Mammary microvascular endothelial cell (primary cell): Measurements from ENCODE around the gene MAGEA6. TPM values are rescaled to one million over a fixed set of nuclear protein-coding genes. Genes with fewer than 3 reads are reported as not detected.

ENCODE experiments used
- total RNA-seq: library from RNA; depleted of rRNA; stranded (reverse); fragments of >200 nt; gene quantifications from 2 replicates; pipeline ENCODE4 v1.2.3, GENCODE V29; 2015

Gene MAGEA6
- not detected in 2 replicates for total RNA-seq

GRCh38 chrX:152769549-152770289 is at the start of gene MAGEA6:
Gene MAGEA6, minus strand, starts transcription at chrX:152769689. Its CDS starts 2,039 bp downstream, at chrX:152767650.

GRCh38 chrX:152758918-152759317 is 10.6 kb downstream of the MAGEA6 start, which contains the start of gene CSAG3:
Gene CSAG3, plus strand, starts transcription at chrX:152759218.

GRCh38 chrX:152753686-152754650 is 15.5 kb downstream of the MAGEA6 start, which contains the start of gene MAGEA2:
Gene MAGEA2, minus strand, starts transcription at chrX:152753842. Its CDS starts 2,479 bp downstream, at chrX:152751363.

GRCh38 chrX:152733261-152733975 is 36.1 kb downstream of the MAGEA6 start, which contains the start of the genes CSAG1 and MAGEA12:
Gene CSAG1, minus strand, starts transcription at chrX:152733721. Its CDS starts 1,261 bp downstream, at chrX:152732460.
Gene MAGEA12, plus strand, starts transcription at chrX:152733757. Its CDS starts 2,405 bp downstream, at chrX:152736162.

Other genes with a start within 250 kb of the MAGEA6 start
- 0.05 and 0.13 TPM in 2 replicates for gene GABRQ, start 131.8 kb downstream of the MAGEA6 start, total RNA-seq
- not detected in 2 replicates for gene MAGEA3, start 70.9 kb downstream of the MAGEA6 start, total RNA-seq
- not detected in 2 replicates for gene CSAG2, start 60.4 kb downstream of the MAGEA6 start, total RNA-seq
- not detected in 2 replicates for gene MAGEA2B, start 55.1 kb downstream of the MAGEA6 start, total RNA-seq
- gene CSAG1, start 36.0 kb downstream of the MAGEA6 start, total RNA-seq = not detected in 2 replicates
- not detected in 2 replicates for gene MAGEA12, start 35.9 kb downstream of the MAGEA6 start, total RNA-seq
- not detected in 2 replicates for gene MAGEA2, start 15.8 kb downstream of the MAGEA6 start, total RNA-seq
- not detected in 2 replicates for gene CSAG3, start 10.5 kb downstream of the MAGEA6 start, total RNA-seq
- 37.4 and 42.4 TPM in 2 replicates for gene CETN2, start 61.1 kb upstream of the MAGEA6 start, total RNA-seq
- gene NSDHL, start 61.4 kb upstream of the MAGEA6 start, total RNA-seq = 25.1 and 26.8 TPM in 2 replicates
- gene ZNF185, start 128.4 kb upstream of the MAGEA6 start, total RNA-seq = 43.6 and 47.2 TPM in 2 replicates
- not detected in 2 replicates for gene PNMA5, start 224.4 kb upstream of the MAGEA6 start, total RNA-seq